PFSK-1 (cell line): ENCODE data around the gene ZNF182.

Experiments
- FOXP2 ChIP-seq: optimal IDR thresholded peaks from 2 replicates; pipeline ENCODE3; 2011; ENCODE audit warnings: borderline replicate concordance, control low read depth, inconsistent platforms; ENCODE audit not compliant: insufficient read depth; ENCODE audit errors: extremely low read length, extremely low read depth
- POLR2AphosphoS5 ChIP-seq: IDR thresholded peaks from 2 replicates; pipeline ENCODE4 v1.6.1; 2012; ENCODE audit warnings: low read depth, mild to moderate bottlenecking, control low read depth, low read length, moderate library complexity
- SIN3A ChIP-seq: IDR thresholded peaks from 2 replicates; pipeline ENCODE4 v1.6.1; 2012; ENCODE audit warnings: mild to moderate bottlenecking, low read length, moderate library complexity, borderline replicate concordance; ENCODE audit not compliant: insufficient read depth
- TAF1 ChIP-seq: IDR thresholded peaks from 2 replicates; pipeline ENCODE4 v1.6.1; 2012; ENCODE audit warnings: low read length, control low read depth, borderline replicate concordance; ENCODE audit not compliant: insufficient read depth
- TF ChIP-seq, protein P1 (sequence below), 2 experiments: IDR thresholded peaks; 2 replicates each; pipeline versions ENCODE4 v1.6.1 to v1.8.0; 2011 to 2012; ENCODE audit warnings: low read depth in 2 of 2, low read length in 2 of 2, control low read depth in 1 of 2, inconsistent platforms in 1 of 2, mild to moderate bottlenecking in 1 of 2, moderate library complexity in 1 of 2; ENCODE audit not compliant: insufficient read depth in 1 of 2

Gene ZNF182

DNA sequence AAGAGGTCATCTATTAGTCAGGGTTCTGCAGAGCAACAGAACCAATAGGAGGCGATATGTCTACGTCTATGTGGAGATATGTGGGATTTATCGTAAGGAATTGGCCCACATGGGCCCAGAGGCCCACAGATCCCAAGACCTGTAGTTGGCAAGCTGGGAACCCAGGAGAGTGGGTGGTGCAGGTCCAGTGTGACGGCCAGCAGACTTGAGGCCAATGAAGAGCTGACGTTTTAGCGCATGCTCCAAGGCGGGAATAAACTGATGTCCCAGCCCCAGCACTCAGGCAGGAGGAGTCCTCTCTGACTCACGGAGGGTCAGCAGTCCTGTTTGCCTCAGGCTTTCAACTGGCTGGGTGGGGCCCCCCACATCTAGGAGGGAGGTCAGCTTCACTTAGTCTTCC is 24.3 kb upstream of the ZNF182 start:
- no peak for TF ChIP-seq POLR2AphosphoS5
- TF ChIP-seq TAF1 = no peak
- TF ChIP-seq, protein P1, sequence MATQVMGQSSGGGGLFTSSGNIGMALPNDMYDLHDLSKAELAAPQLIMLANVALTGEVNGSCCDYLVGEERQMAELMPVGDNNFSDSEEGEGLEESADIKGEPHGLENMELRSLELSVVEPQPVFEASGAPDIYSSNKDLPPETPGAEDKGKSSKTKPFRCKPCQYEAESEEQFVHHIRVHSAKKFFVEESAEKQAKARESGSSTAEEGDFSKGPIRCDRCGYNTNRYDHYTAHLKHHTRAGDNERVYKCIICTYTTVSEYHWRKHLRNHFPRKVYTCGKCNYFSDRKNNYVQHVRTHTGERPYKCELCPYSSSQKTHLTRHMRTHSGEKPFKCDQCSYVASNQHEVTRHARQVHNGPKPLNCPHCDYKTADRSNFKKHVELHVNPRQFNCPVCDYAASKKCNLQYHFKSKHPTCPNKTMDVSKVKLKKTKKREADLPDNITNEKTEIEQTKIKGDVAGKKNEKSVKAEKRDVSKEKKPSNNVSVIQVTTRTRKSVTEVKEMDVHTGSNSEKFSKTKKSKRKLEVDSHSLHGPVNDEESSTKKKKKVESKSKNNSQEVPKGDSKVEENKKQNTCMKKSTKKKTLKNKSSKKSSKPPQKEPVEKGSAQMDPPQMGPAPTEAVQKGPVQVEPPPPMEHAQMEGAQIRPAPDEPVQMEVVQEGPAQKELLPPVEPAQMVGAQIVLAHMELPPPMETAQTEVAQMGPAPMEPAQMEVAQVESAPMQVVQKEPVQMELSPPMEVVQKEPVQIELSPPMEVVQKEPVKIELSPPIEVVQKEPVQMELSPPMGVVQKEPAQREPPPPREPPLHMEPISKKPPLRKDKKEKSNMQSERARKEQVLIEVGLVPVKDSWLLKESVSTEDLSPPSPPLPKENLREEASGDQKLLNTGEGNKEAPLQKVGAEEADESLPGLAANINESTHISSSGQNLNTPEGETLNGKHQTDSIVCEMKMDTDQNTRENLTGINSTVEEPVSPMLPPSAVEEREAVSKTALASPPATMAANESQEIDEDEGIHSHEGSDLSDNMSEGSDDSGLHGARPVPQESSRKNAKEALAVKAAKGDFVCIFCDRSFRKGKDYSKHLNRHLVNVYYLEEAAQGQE (IDR thresholded peaks at IDR 0.05; ENCODE audit: insufficient read depth in 1 of 2, low read depth in 2 of 2, low read length in 2 of 2) = no peak

DNA sequence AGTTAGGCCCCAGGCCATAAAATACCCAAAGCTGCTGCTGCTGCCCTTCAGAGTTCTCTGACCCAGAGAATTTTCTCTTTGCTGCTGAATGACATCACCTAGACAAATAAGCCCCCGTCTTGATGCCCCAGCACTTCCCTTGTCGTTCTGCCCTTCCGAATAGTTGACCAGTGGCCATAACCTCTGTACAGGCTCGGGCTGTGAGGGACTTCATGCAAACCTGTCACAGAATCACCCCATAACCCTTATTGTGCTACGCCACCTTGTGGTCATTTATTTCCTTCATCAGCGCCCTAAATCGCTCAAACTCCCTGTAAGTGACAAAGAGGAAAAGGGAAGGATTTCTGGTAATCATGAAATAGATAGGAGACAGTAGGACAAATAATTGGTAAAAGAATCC is 21.8 kb upstream of the ZNF182 start:
- TF ChIP-seq, protein P1 (IDR thresholded peaks at IDR 0.05; ENCODE audit: insufficient read depth in 1 of 2, low read depth in 2 of 2, low read length in 2 of 2) = no peak

DNA sequence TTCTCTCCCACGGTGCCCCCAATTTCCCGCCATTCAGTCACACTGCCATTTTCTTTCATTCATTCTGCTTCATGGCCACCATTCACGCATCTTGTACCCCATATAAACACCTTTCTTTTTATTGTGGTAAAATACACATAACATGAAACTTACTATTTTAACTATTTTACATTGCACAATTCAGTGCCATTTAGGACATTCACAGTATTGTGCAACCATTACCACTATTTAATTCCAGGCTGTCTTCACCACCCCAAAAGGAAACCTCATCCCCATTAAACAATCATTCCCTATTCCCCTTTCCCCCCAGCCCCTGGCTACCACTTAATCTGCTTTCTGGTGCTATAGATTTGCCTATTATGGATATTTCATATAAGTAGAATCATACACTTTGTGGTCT is 18.9 kb upstream of the ZNF182 start:
- TF ChIP-seq, protein P1 (IDR thresholded peaks at IDR 0.05; ENCODE audit: insufficient read depth in 1 of 2, low read depth in 2 of 2, low read length in 2 of 2) = no peak
- TF ChIP-seq POLR2AphosphoS5 (no peak), TAF1 (no peak), SIN3A (no peak), FOXP2 (no peak)

DNA sequence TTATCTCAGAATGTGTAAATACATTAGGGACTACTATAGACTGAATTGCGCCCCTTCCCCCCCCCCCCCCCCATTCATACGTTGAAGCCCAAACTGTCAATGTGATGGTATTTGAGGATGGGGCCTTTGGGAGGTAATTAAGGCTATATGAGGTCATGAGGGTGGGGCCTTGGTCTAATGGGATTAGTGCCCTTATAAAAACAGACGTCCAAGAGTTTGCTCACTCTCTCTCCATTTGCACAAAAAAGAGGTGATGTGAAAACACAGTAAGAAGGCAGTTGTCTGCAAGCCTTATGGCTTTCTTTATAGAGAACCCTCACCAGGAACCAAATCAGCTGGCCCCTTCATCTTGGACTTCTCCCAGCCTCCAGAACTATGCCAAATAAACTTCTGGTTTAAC is 18.3 kb upstream of the ZNF182 start:
- TF ChIP-seq POLR2AphosphoS5 = no peak
- TF ChIP-seq FOXP2 = no peak
- no peak for TF ChIP-seq SIN3A
- TF ChIP-seq, protein P1 (IDR thresholded peaks at IDR 0.05; ENCODE audit: insufficient read depth in 1 of 2, low read depth in 2 of 2, low read length in 2 of 2) = no peak
- no peak for TF ChIP-seq TAF1

DNA sequence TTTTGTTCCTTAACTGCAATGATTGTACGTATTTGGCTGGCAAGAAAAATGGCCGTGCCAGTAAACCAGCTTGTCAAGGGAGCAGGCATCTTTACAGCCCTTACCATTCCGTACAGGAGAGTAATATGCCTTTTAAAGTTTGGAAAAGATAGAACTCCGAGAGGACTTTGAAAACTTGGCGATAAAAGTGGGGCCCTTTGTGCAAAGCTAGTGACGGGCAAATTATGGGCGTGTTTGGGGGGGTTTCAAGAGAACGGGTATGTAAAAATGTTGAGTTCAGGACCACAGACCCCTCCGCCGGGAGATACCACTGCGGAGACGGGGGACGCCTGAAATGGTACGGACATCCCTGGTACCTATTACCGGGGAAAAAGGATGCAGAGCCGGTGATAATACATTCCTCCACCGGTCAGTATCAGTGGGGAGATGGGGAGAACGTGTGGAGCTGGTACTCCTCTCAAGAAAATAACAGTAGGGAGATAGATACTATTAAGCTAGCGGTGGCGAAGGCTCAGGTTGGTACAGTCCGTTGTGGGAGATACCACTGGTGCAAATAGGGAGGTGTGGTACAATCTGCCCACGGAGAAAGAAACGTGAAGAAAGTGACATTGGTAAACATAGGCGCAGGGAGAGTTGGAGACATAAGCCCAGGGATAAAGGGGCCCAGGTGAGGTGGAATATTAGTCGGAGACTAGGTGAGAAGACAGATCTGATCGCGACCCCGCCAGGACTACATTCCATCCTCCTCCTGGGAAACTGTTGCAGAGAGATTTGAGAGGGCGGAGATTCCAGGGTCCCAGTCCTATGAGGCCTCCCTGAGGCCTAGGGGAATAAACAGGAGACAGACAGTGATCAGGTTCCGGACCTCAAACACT is 17.5 kb upstream of the ZNF182 start:
- TF ChIP-seq FOXP2 (no peak), POLR2AphosphoS5 (no peak), SIN3A (no peak), TAF1 (no peak)
- TF ChIP-seq, protein P1 (IDR thresholded peaks at IDR 0.05; ENCODE audit: insufficient read depth in 1 of 2, low read depth in 2 of 2, low read length in 2 of 2) = no peak
